CD14-positive monocyte (primary cell): ENCODE measurements around the gene NTM. TPM values are rescaled to one million over a fixed set of nuclear protein-coding genes. Genes with fewer than 3 reads are reported as not detected.

Experiments used
- DNase-seq, 3 donors: peaks; one replicate each; pipeline ENCODE4 v3.0.0-alpha.2; 2011 to 2022
- H2AFZ ChIP-seq: 2 replicates; pipeline ENCODE4 v1.6.0; 2012; ENCODE audit warnings: mild to moderate bottlenecking, low read depth, low read length, inconsistent platforms; ENCODE audit not compliant: insufficient read depth, poor library complexity, severe bottlenecking
- H3K27ac ChIP-seq, 2 donors: 1 replicate in 1 of 2; 2 replicates in 1 of 2; pipeline ENCODE4 v1.5.1; 2012 to 2013; ENCODE audit warnings: low read length in 2 of 2, control low read depth in 1 of 2, inconsistent platforms in 1 of 2, low read depth in 1 of 2, mild to moderate bottlenecking in 1 of 2
- H3K27me3 ChIP-seq, 2 donors: one replicate each; pipeline versions ENCODE4 v1.6.0 to v1.6.1; 2011 to 2013; ENCODE audit warnings: low read length in 2 of 2; ENCODE audit not compliant: control insufficient read depth in 2 of 2, insufficient read depth in 2 of 2
- H3K36me3 ChIP-seq, 2 donors: replicated peaks in 1 of 2; 1 replicate in 1 of 2; 2 replicates in 1 of 2; pipeline versions ENCODE4 v1.5.1 to v1.6.1; 2012 to 2013; ENCODE audit warnings: low read length in 2 of 2, control low read depth in 1 of 2, inconsistent platforms in 1 of 2, mild to moderate bottlenecking in 1 of 2; ENCODE audit not compliant: insufficient read depth in 2 of 2, control insufficient read depth in 1 of 2
- H3K4me1 ChIP-seq, 2 donors: 1 replicate in 1 of 2; 2 replicates in 1 of 2; pipeline versions ENCODE4 v1.5.1 to v1.6.1; 2012 to 2013; ENCODE audit warnings: low read length in 2 of 2, control low read depth in 1 of 2, inconsistent platforms in 1 of 2, mild to moderate bottlenecking in 1 of 2, moderate library complexity in 1 of 2; ENCODE audit not compliant: insufficient read depth in 2 of 2, control insufficient read depth in 1 of 2
- H3K4me2 ChIP-seq: replicated peaks from 2 replicates; pipeline ENCODE3; 2012; ENCODE audit warnings: low read length, moderate library complexity, mild to moderate bottlenecking; ENCODE audit not compliant: poor library complexity, severe bottlenecking; ENCODE audit errors: extremely low read depth
- H3K4me3 ChIP-seq, 3 experiments: fragments of 200-600 bp in 1 of 3; sonication (generic) in 1 of 3; replicated peaks in 1 of 3; 1 replicate in 2 of 3; 2 replicates in 1 of 3; pipeline ENCODE4 v1.5.1; 2011 to 2013; ENCODE audit warnings: low read length in 3 of 3, mild to moderate bottlenecking in 3 of 3, control low read depth in 2 of 3, low read depth in 2 of 3, inconsistent platforms in 1 of 3, moderate library complexity in 1 of 3
- H3K79me2 ChIP-seq: 2 replicates; pipeline ENCODE4 v1.6.0; 2012; ENCODE audit warnings: mild to moderate bottlenecking, control low read depth, inconsistent platforms, low read length, moderate library complexity; ENCODE audit not compliant: insufficient read depth
- H3K9ac ChIP-seq: 2 replicates; pipeline ENCODE4 v1.6.0; 2017; ENCODE audit warnings: low read length, mild to moderate bottlenecking; ENCODE audit not compliant: insufficient read depth, poor library complexity, severe bottlenecking
- H3K9me3 ChIP-seq, 2 donors: replicated peaks in 1 of 2; 1 replicate in 1 of 2; 2 replicates in 1 of 2; pipeline versions ENCODE4 v1.5.1 to v1.6.1; 2012 to 2013; ENCODE audit warnings: low read length in 2 of 2, control low read depth in 1 of 2; ENCODE audit not compliant: control insufficient read depth in 1 of 2, insufficient read depth in 1 of 2
- H4K20me1 ChIP-seq: 2 replicates; pipeline ENCODE4 v1.6.0; 2012; ENCODE audit warnings: mild to moderate bottlenecking, low read length, control low read depth, moderate library complexity; ENCODE audit not compliant: insufficient read depth
- H3K27ac Mint-ChIP-seq, 7 donors: one replicate each; pipeline ENCODE4 v1.8.0; 2020; ENCODE audit warnings: mild to moderate bottlenecking in 7 of 7, mixed read lengths in 7 of 7, moderate library complexity in 6 of 7, inconsistent platforms in 2 of 7
- H3K27me3 Mint-ChIP-seq, 3 donors: one replicate each; pipeline ENCODE4 v1.8.0; 2021 to 2022; ENCODE audit warnings: low read depth in 3 of 3, mild to moderate bottlenecking in 3 of 3, mixed read lengths in 3 of 3, moderate library complexity in 3 of 3, inconsistent platforms in 1 of 3
- H3K36me3 Mint-ChIP-seq, 2 donors: one replicate each; pipeline ENCODE4 v1.8.0; 2020; ENCODE audit warnings: mixed read lengths in 2 of 2, inconsistent platforms in 1 of 2, mild to moderate bottlenecking in 1 of 2
- H3K4me1 Mint-ChIP-seq: one replicate; pipeline ENCODE4 v1.8.0; 2020; ENCODE audit warnings: mild to moderate bottlenecking, mixed read lengths
- H3K4me3 Mint-ChIP-seq, 2 donors: one replicate each; pipeline ENCODE4 v1.8.0; 2020; ENCODE audit warnings: mild to moderate bottlenecking in 2 of 2, mixed read lengths in 2 of 2, moderate library complexity in 1 of 2
- H3K9me3 Mint-ChIP-seq, 7 donors: one replicate each; pipeline ENCODE4 v1.8.0; 2020 to 2022; ENCODE audit warnings: mixed read lengths in 7 of 7, mild to moderate bottlenecking in 6 of 7, moderate library complexity in 6 of 7, inconsistent platforms in 2 of 7
- WGBS: methylation state at CpG from one replicate; pipeline ENCODE4 v1.1.5; 2013; ENCODE audit warnings: missing lambda C conversion rate; ENCODE audit not compliant: insufficient coverage; 5-methylcytosine and 5-hydroxymethylcytosine counted together
- intact Hi-C, 2 donors: fragments of 100-400 bp; cut with micrococcal nuclease; formaldehyde crosslinking; loops; one replicate each; pipeline versions ENCODE4 v1.15.0 to v1.15.1; 2023
- polyA plus RNA-seq, 3 donors: library from polyadenylated mRNA; depleted of rRNA in 1 of 3; unstranded in 2 of 3; stranded (reverse) in 1 of 3; fragments of 300-500 nt in 2 of 3; fragments of >200 nt in 1 of 3; fragmentation: Illumina TruSeq in 2 of 3; gene quantifications; 1 replicate in 2 of 3; 2 replicates in 1 of 3; pipeline ENCODE4 v1.2.3, GENCODE V29; 2012 to 2021
- TF ChIP-seq, protein P1 (sequence below): fragments of 200-600 bp; IDR thresholded peaks from one replicate; pipeline ENCODE4 v1.8.0; 2022; ENCODE audit warnings: antibody characterized with exemption, mild to moderate bottlenecking

NTM gene
- polyA plus RNA-seq, 3 donors = not detected

DNA sequence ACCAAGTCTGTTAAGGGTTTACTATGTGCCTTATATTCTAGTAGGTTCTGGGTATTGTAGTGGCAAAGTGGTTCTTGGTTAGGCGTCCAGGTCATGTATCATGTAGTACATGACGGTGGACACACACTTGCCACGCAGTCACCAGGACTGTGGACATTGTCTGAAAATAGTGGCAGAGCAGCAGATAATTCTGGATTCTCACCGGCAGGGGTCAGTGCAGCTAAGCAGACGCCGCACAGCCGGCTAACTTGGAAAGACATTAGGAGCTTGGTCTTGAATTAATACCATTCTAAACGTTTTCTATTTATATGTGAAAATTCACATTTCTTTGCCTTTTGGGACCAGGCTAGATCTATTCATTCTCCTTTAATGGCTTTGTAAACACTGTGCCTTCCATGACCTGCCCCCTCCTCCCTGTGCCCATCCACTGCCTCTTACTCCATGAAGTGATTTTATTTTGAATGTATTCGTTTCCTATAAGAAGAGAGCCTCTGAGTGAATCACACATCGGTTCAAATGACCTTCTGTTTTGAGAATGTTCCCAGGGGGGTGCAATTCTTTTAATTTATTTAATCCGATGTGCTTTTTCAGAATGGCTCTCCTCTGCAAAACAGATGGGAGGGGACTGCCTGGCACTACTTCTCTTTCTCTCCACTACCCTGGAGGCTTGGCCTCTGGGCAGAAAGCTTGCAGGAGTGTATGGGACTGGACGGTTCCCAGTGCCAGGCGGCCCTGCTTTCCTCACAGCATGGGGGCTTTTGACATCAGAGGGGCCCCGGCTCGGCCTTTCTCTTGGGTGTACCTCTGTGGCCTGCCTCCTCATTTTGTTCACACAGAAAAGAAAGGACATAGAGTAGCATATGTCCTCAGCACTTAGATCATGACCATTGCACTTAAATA is 378.0 kb downstream of the NTM start:
- Histone ChIP-seq H3K9ac (no peak overlapping the region), H3K27ac (no peak overlapping the region), H2AFZ (no peak overlapping the region), H3K27me3 (peaks cover 0 to 2% of the 10 kb centered on the region in 2 donors), H3K4me3 (no peak overlapping the region), H3K79me2 (no peaks in the 10 kb centered on the region), H3K4me2 (no peak overlapping the region), H3K4me1 (no peaks in the 10 kb centered on the region), H4K20me1 (no peaks in the 10 kb centered on the region), H3K9me3 (no peaks in the 10 kb centered on the region), H3K36me3 (no peaks in the 10 kb centered on the region)
- peaks cover 3 to 13% (median 5%) of the 10 kb centered on the region in 3 donors for H3K27me3 Mint-ChIP-seq
- no peaks in the 10 kb centered on the region for H3K4me1 Mint-ChIP-seq
- DNase-seq = peak; percentile 4 to 42 (median 40)
- H3K36me3 Mint-ChIP-seq = no peaks in the 10 kb centered on the region
- intact Hi-C loops = loop anchor here in 1 of 2 donors (2.0 to 10.0 kb wide), 3 partner anchors 156 to 1194 kb away; no protein-coding TSS in a partner anchor
- TF ChIP-seq, protein P1, sequence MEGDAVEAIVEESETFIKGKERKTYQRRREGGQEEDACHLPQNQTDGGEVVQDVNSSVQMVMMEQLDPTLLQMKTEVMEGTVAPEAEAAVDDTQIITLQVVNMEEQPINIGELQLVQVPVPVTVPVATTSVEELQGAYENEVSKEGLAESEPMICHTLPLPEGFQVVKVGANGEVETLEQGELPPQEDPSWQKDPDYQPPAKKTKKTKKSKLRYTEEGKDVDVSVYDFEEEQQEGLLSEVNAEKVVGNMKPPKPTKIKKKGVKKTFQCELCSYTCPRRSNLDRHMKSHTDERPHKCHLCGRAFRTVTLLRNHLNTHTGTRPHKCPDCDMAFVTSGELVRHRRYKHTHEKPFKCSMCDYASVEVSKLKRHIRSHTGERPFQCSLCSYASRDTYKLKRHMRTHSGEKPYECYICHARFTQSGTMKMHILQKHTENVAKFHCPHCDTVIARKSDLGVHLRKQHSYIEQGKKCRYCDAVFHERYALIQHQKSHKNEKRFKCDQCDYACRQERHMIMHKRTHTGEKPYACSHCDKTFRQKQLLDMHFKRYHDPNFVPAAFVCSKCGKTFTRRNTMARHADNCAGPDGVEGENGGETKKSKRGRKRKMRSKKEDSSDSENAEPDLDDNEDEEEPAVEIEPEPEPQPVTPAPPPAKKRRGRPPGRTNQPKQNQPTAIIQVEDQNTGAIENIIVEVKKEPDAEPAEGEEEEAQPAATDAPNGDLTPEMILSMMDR = peak; percentile 80
- 42% methylated on average over 7 of the region's 15 CpGs for WGBS
- H3K4me3 Mint-ChIP-seq = no peak overlapping the region
- H3K9me3 Mint-ChIP-seq = peaks cover 0 to 6% (median 2%) of the 10 kb centered on the region in 7 donors
- H3K27ac Mint-ChIP-seq = no peak overlapping the region

DNA sequence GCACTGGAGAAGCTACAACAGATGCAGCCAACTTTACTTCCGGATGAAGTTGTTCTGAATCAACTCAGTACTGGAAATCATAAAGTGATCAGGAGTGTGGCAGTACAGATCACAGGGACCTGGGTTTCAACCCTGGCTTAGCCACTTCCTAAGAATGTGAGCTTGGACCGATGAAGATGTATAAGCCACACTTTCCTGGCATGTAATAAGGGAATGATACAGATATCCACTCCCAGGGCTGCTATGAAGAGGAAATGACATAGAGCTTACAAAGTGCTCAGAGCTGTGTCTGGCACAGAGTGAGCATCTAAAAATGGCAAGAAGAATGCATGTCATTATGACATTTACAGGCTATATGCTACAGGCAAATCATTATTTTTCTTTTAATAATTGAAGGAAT is 378.7 kb downstream of the NTM start:
- Histone ChIP-seq H3K27ac (no peak overlapping the region), H3K4me1 (no peaks in the 10 kb centered on the region), H3K4me2 (no peak overlapping the region), H3K79me2 (no peaks in the 10 kb centered on the region), H2AFZ (no peak overlapping the region), H3K9ac (no peak overlapping the region), H3K36me3 (no peaks in the 10 kb centered on the region), H3K4me3 (no peak overlapping the region), H4K20me1 (no peaks in the 10 kb centered on the region), H3K9me3 (no peaks in the 10 kb centered on the region), H3K27me3 (no peaks in the 10 kb centered on the region)
- Mint-ChIP-seq H3K36me3 (no peaks in the 10 kb centered on the region), H3K4me1 (no peaks in the 10 kb centered on the region), H3K9me3 (peaks cover 0 to 8% (median 2%) of the 10 kb centered on the region in 7 donors), H3K27ac (no peak overlapping the region), H3K4me3 (no peak overlapping the region), H3K27me3 (peaks cover 3 to 13% (median 5%) of the 10 kb centered on the region in 3 donors)
- no peak for DNase-seq
- intact Hi-C loops = loop anchor here in 1 of 2 donors (2.0 to 10.0 kb wide), 3 partner anchors 156 to 1193 kb away; no protein-coding TSS in a partner anchor
- 78% methylated on average over 1 of the region's 2 CpGs for WGBS
- TF ChIP-seq, protein P1 = no peak
